K562 (cell line): ENCODE measurements around the gene AKT1S1. TPM values are rescaled to one million over a fixed set of nuclear protein-coding genes. Genes with fewer than 3 reads are reported as not detected.

Source experiments
- ARNT ChIP-seq, 2 experiments: fragments of 450-650 bp; IDR thresholded peaks; 2 replicates each; pipeline ENCODE4 v1.6.1; 2016; ENCODE audit warnings: mild to moderate bottlenecking in 1 of 2
- BRCA1 ChIP-seq, 2 experiments: fragments of 450-650 bp in 1 of 2; sonication (generic) in 1 of 2; formaldehyde crosslinking in 1 of 2; IDR thresholded peaks; 2 replicates each; pipeline versions ENCODE4 v1.5.0 to v1.6.1; 2017 to 2020; ENCODE audit warnings: mild to moderate bottlenecking in 1 of 2, missing genetic modification reagents in 1 of 2
- DDX20 ChIP-seq: fragments of 450-650 bp; IDR thresholded peaks from 2 replicates; pipeline ENCODE4 v1.6.1; 2016; ENCODE audit warnings: missing genetic modification characterization, low read depth, mild to moderate bottlenecking, missing compliant biosample characterization, moderate library complexity
- EZH2 ChIP-seq: IDR thresholded peaks from 2 replicates; pipeline ENCODE4 v1.6.1; 2012; ENCODE audit warnings: low read depth, mild to moderate bottlenecking, inconsistent platforms, low read length, borderline replicate concordance
- FOXJ2 ChIP-seq: fragments of 200-800 bp; sonication (Bioruptor generic); IDR thresholded peaks from 2 replicates; pipeline ENCODE4 v1.6.1; 2016; ENCODE audit warnings: missing genetic modification characterization, missing compliant biosample characterization
- HDAC3 ChIP-seq: fragments of 450-650 bp; IDR thresholded peaks from 2 replicates; pipeline ENCODE4 v1.6.1; 2018; ENCODE audit warnings: borderline replicate concordance, mild to moderate bottlenecking, moderate library complexity; ENCODE audit not compliant: partially characterized antibody
- HMGXB4 ChIP-seq: sonication (generic); formaldehyde crosslinking; IDR thresholded peaks from 2 replicates; pipeline ENCODE4 v1.8.1; 2023; ENCODE audit warnings: mild to moderate bottlenecking, missing genetic modification reagents
- MCM2 ChIP-seq: fragments of 450-650 bp; IDR thresholded peaks from 2 replicates; pipeline ENCODE4 v1.6.1; 2017; ENCODE audit warnings: low read depth, mild to moderate bottlenecking
- NCOA2 ChIP-seq, 2 experiments: fragments of 450-650 bp; IDR thresholded peaks; 2 replicates each; pipeline ENCODE4 v1.6.1; 2018; ENCODE audit warnings: mild to moderate bottlenecking in 2 of 2, moderate library complexity in 1 of 2; ENCODE audit not compliant: partially characterized antibody in 2 of 2
- NR1H2 ChIP-seq: sonication (generic); formaldehyde crosslinking; IDR thresholded peaks from 2 replicates; pipeline ENCODE4 v1.4.0; 2020; ENCODE audit warnings: mild to moderate bottlenecking, missing genetic modification reagents
- PCBP1 ChIP-seq: fragments of 200-400 bp; formaldehyde crosslinking; IDR thresholded peaks from 2 replicates; pipeline ENCODE4 v1.6.1; 2018; ENCODE audit warnings: mild to moderate bottlenecking, low read depth, low read length; ENCODE audit not compliant: poor library complexity, severe bottlenecking
- PTTG1 ChIP-seq: fragments of 450-650 bp; IDR thresholded peaks from 2 replicates; pipeline ENCODE4 v1.6.1; 2016; ENCODE audit warnings: low read depth, mild to moderate bottlenecking, missing genetic modification characterization, missing compliant biosample characterization
- SFPQ ChIP-seq: fragments of 200-400 bp; formaldehyde crosslinking; IDR thresholded peaks from 2 replicates; pipeline ENCODE4 v1.6.1; 2017; ENCODE audit warnings: mild to moderate bottlenecking, low read depth, low read length, moderate library complexity
- SMAD1 ChIP-seq: fragments of 150-350 bp; IDR thresholded peaks from 2 replicates; pipeline ENCODE4 v1.6.1; 2014; ENCODE audit warnings: low read length, low read depth; ENCODE audit not compliant: partially characterized antibody
- SPI1 ChIP-seq: IDR thresholded peaks from 2 replicates; pipeline ENCODE4 v1.6.1; 2011; ENCODE audit warnings: low read depth, low read length, control low read depth, borderline replicate concordance
- TEAD4 ChIP-seq, 2 experiments: sonication (generic) in 1 of 2; formaldehyde crosslinking in 1 of 2; IDR thresholded peaks; 2 replicates each; pipeline versions ENCODE4 v1.6.1 to v1.8.0; 2012 to 2022; ENCODE audit warnings: borderline replicate concordance in 1 of 2, inconsistent platforms in 1 of 2, low read length in 1 of 2, mild to moderate bottlenecking in 1 of 2, missing genetic modification reagents in 1 of 2
- WHSC1 ChIP-seq: IDR thresholded peaks from one replicate; pipeline ENCODE4 v1.6.1; 2012; ENCODE audit warnings: low read length, control low read depth, inconsistent platforms
- ZNF23 ChIP-seq: fragments of 250-450 bp; sonication (Bioruptor Pico); IDR thresholded peaks from 2 replicates; pipeline ENCODE4 v1.4.0; 2020; ENCODE audit warnings: mild to moderate bottlenecking
- ZNF518B ChIP-seq: fragments of 250-450 bp; sonication (Bioruptor Pico); IDR thresholded peaks from 2 replicates; pipeline ENCODE4 v1.5.0; 2021; ENCODE audit warnings: mild to moderate bottlenecking, moderate library complexity
- ZNF785 ChIP-seq: fragments of 250-450 bp; sonication (Bioruptor Pico); IDR thresholded peaks from 2 replicates; pipeline ENCODE4 v1.4.0; 2020; ENCODE audit warnings: mild to moderate bottlenecking
- polyA plus RNA-seq, 8 experiments: library from polyadenylated mRNA; depleted of rRNA in 4 of 8; stranded (reverse) in 5 of 8; unstranded in 3 of 8; fragments of >200 nt; fragmentation: Nextera tagmentation in 2 of 8; fragmentation: Illumina TruSeq in 1 of 8; extraction: Ambion mirVana in 2 of 8; extraction: Trizol in 1 of 8; gene quantifications; 2 replicates each; pipeline versions ENCODE4 v1.2.1 to v1.2.3, GENCODE V29; 2011 to 2014; ENCODE audit warnings: inconsistent platforms in 1 of 8, missing spikeins in 1 of 8
- total RNA-seq, 7 experiments: library from RNA; depleted of rRNA in 6 of 7; stranded (reverse); fragments of >200 nt in 6 of 7; fragmentation: Illumina TruSeq in 2 of 7; extraction: Trizol in 2 of 7; gene quantifications; 2 replicates each; pipeline versions ENCODE4 v1.2.1 to v1.2.3, GENCODE V29; 2011 to 2021; ENCODE audit warnings: low replicate concordance in 1 of 7

AKT1S1 gene
- total and polyA plus RNA-seq, 9 of the 15 experiments (the other 6 are each of a cell fraction or from before 2014, with no cell fraction given), result 1.2 to 50.3 (median 17.1) TPM

GRCh38 chr19:49875857-49876421, 1.2 kb downstream of the AKT1S1 start (continued):
- no peak for TF ChIP-seq ZNF518B
- no peak for TF ChIP-seq ARNT (IDR thresholded peaks at IDR 0.05)
- TF ChIP-seq TEAD4 (IDR thresholded peaks at IDR 0.05; ENCODE audit: low read length), result 0 out of 2 replicates have a peak, but pooled peaks have one; percentile 14
- no peak for TF ChIP-seq TEAD4 (CRISPR knock-in tag; IDR thresholded peaks at IDR 0.05; ENCODE audit: borderline replicate concordance)
- peak; percentile 57; the same call in 1 of the 2 replicates for TF ChIP-seq MCM2
- TF ChIP-seq BRCA1 (IDR thresholded peaks at IDR 0.05), result no peak
- TF ChIP-seq BRCA1 (CRISPR knock-in tag; IDR thresholded peaks at IDR 0.05), result 0 out of 2 replicates have a peak, but pooled peaks have one; percentile 28
- TF ChIP-seq ZNF23 (CRISPR knock-in tag), result no peak
- TF ChIP-seq SMAD1, result no peak
- peak; percentile 9; the same call in 1 of the 2 replicates for TF ChIP-seq FOXJ2 (tag)
- no peak for TF ChIP-seq NR1H2 (CRISPR knock-in tag)
- TF ChIP-seq NCOA2 (IDR thresholded peaks at IDR 0.05; ENCODE audit: partially characterized antibody in 2 of 2), result no peak
- no peak for TF ChIP-seq SFPQ
- TF ChIP-seq SPI1, result peak; percentile 48; the same call in 1 of the 2 replicates
- TF ChIP-seq HMGXB4 (CRISPR knock-in tag), result 0 out of 2 replicates have a peak, but pooled peaks have one; percentile 64
- TF ChIP-seq PCBP1, result no peak
- no peak for TF ChIP-seq EZH2
- TF ChIP-seq WHSC1, result no peak
- no peak for TF ChIP-seq HDAC3
- no peak for TF ChIP-seq PTTG1 (tag)
- no peak for TF ChIP-seq ZNF785 (CRISPR knock-in tag)
- no peak for TF ChIP-seq DDX20
